Trophoblast cell (in vitro differentiated cells and primary cell): ENCODE measurements around the gene RAMP3.

Experiments used
- DNase-seq, 2 donors: peaks; one replicate each; pipeline ENCODE4 v3.0.0-alpha.2; 2016
- H2AFZ ChIP-seq: 2 replicates; pipeline ENCODE4 v1.6.1; 2013; ENCODE audit warnings: low read length, moderate library complexity, mild to moderate bottlenecking; ENCODE audit not compliant: insufficient read depth, poor library complexity
- H2AK5ac ChIP-seq: 2 replicates; pipeline ENCODE4 v1.6.1; 2013; ENCODE audit warnings: mild to moderate bottlenecking, low read length
- H2BK120ac ChIP-seq: 2 replicates; pipeline ENCODE4 v1.6.1; 2013; ENCODE audit warnings: low read length, mild to moderate bottlenecking, moderate library complexity; ENCODE audit not compliant: insufficient read depth, poor library complexity
- H2BK12ac ChIP-seq: 2 replicates; pipeline ENCODE4 v1.6.1; 2013; ENCODE audit warnings: mild to moderate bottlenecking, low read length, moderate library complexity
- H2BK5ac ChIP-seq: 2 replicates; pipeline ENCODE4 v1.6.1; 2013; ENCODE audit warnings: low read length, low read depth, moderate library complexity, mild to moderate bottlenecking; ENCODE audit not compliant: poor library complexity
- H3K14ac ChIP-seq: 2 replicates; pipeline ENCODE4 v1.6.1; 2013; ENCODE audit warnings: mild to moderate bottlenecking, low read length
- H3K18ac ChIP-seq: 2 replicates; pipeline ENCODE4 v1.6.1; 2013; ENCODE audit warnings: mild to moderate bottlenecking, low read length
- H3K23ac ChIP-seq: 2 replicates; pipeline ENCODE4 v1.6.1; 2013; ENCODE audit warnings: low read length
- H3K27ac ChIP-seq: 2 replicates; pipeline ENCODE4 v1.5.1; 2013; ENCODE audit warnings: low read depth, mild to moderate bottlenecking, inconsistent platforms, low read length, moderate library complexity
- H3K27me3 ChIP-seq: 2 replicates; pipeline ENCODE4 v1.6.1; 2013; ENCODE audit warnings: inconsistent platforms, mild to moderate bottlenecking, low read length, moderate library complexity; ENCODE audit not compliant: insufficient read depth
- H3K36me3 ChIP-seq, 2 experiments: 1 replicate in 1 of 2; 2 replicates in 1 of 2; pipeline ENCODE4 v1.6.1; 2013; ENCODE audit warnings: low read length in 2 of 2, mild to moderate bottlenecking in 2 of 2, moderate library complexity in 1 of 2; ENCODE audit not compliant: insufficient read depth in 2 of 2, control insufficient read depth in 1 of 2
- H3K4ac ChIP-seq: 2 replicates; pipeline ENCODE4 v1.6.1; 2013; ENCODE audit warnings: low read depth, mild to moderate bottlenecking, low read length, moderate library complexity
- H3K4me1 ChIP-seq, 2 experiments: 1 replicate in 1 of 2; 2 replicates in 1 of 2; pipeline ENCODE4 v1.6.1; 2013; ENCODE audit warnings: low read length in 2 of 2, mild to moderate bottlenecking in 2 of 2, moderate library complexity in 1 of 2; ENCODE audit not compliant: insufficient read depth in 2 of 2, control insufficient read depth in 1 of 2
- H3K4me2 ChIP-seq: 2 replicates; pipeline ENCODE4 v1.6.1; 2013; ENCODE audit warnings: inconsistent platforms, mild to moderate bottlenecking, low read length, moderate library complexity
- H3K4me3 ChIP-seq: 2 replicates; pipeline ENCODE4 v1.5.1; 2013; ENCODE audit warnings: mild to moderate bottlenecking, low read depth, low read length, inconsistent platforms
- H3K79me1 ChIP-seq: one replicate; pipeline ENCODE4 v1.6.1; 2013; ENCODE audit warnings: low read length
- H3K79me2 ChIP-seq: 2 replicates; pipeline ENCODE4 v1.6.1; 2013; ENCODE audit warnings: low read length, mild to moderate bottlenecking; ENCODE audit not compliant: control insufficient read depth, insufficient read depth, poor library complexity
- H3K9ac ChIP-seq: 2 replicates; pipeline ENCODE4 v1.6.1; 2013; ENCODE audit warnings: mild to moderate bottlenecking, low read length
- H3K9me3 ChIP-seq: 2 replicates; pipeline ENCODE4 v1.6.1; 2013; ENCODE audit warnings: low read depth, mild to moderate bottlenecking, control low read depth, inconsistent platforms, low read length; ENCODE audit not compliant: insufficient read depth
- H4K12ac ChIP-seq: 2 replicates; pipeline ENCODE4 v1.6.1; 2013; ENCODE audit warnings: low read depth, mild to moderate bottlenecking, low read length, moderate library complexity
- H4K8ac ChIP-seq: 2 replicates; pipeline ENCODE4 v1.6.1; 2013; ENCODE audit warnings: low read depth, mild to moderate bottlenecking, low read length, moderate library complexity
- H4K91ac ChIP-seq: one replicate; pipeline ENCODE4 v1.6.1; 2013; ENCODE audit warnings: low read depth, mild to moderate bottlenecking, low read length, moderate library complexity
- WGBS: extraction: QIAGEN DNeasy Blood & Tissue Kit; methylation state at CpG from one replicate; pipeline ENCODE4 v1.1.7; 2013; ENCODE audit warnings: missing lambda C conversion rate; ENCODE audit not compliant: insufficient read length, insufficient coverage; ENCODE audit errors: extremely low coverage; 5-methylcytosine and 5-hydroxymethylcytosine counted together

The RAMP3 gene

GRCh38 chr7:45161842-45162241, 4.3 kb downstream of the RAMP3 start:
- no peak overlapping the region for H4K8ac ChIP-seq
- H2AFZ ChIP-seq, result no peak overlapping the region
- H2BK120ac ChIP-seq, result no peak overlapping the region
- H3K79me2 ChIP-seq, result no peaks in the 10 kb centered on the region
- DNase-seq, result no peak
- no peak overlapping the region for H3K27ac ChIP-seq
- H3K27me3 ChIP-seq, result peaks cover 20% of the 10 kb centered on the region
- H3K4me1 ChIP-seq, result peaks cover 0 to 2% of the 10 kb centered on the region in 2 experiments
- H3K4me2 ChIP-seq, result no peak overlapping the region
- no peak overlapping the region for H3K4me3 ChIP-seq
- no peak overlapping the region for H3K4ac ChIP-seq
- no peak overlapping the region for H4K91ac ChIP-seq
- no peak overlapping the region for H3K14ac ChIP-seq
- H2AK5ac ChIP-seq, result no peak overlapping the region
- H4K12ac ChIP-seq, result no peak overlapping the region
- no peak overlapping the region for H3K18ac ChIP-seq
- H3K9me3 ChIP-seq, result peaks cover 14% of the 10 kb centered on the region
- no peak overlapping the region for H3K23ac ChIP-seq
- no peak overlapping the region for H2BK12ac ChIP-seq
- no peak overlapping the region for H2BK5ac ChIP-seq
- WGBS, result no CpG with 5 or more reads among the region's 9 CpGs
- no peaks in the 10 kb centered on the region for H3K36me3 ChIP-seq
- no peak overlapping the region for H3K9ac ChIP-seq
- no peaks in the 10 kb centered on the region for H3K79me1 ChIP-seq

GRCh38 chr7:45162311-45162845, 4.8 kb downstream of the RAMP3 start:
- Histone ChIP-seq H3K4me3 (no peak overlapping the region), H3K9ac (no peak overlapping the region), H3K27me3 (peaks cover 16% of the 10 kb centered on the region), H2AK5ac (no peak overlapping the region), H3K14ac (no peak overlapping the region), H3K27ac (no peak overlapping the region), H2AFZ (no peak overlapping the region), H3K9me3 (peaks cover 9% of the 10 kb centered on the region), H3K79me2 (no peaks in the 10 kb centered on the region), H3K18ac (no peak overlapping the region), H3K4me1 (no peaks in the 10 kb centered on the region), H2BK5ac (no peak overlapping the region), H3K36me3 (no peaks in the 10 kb centered on the region), H3K23ac (no peak overlapping the region), H4K12ac (no peak overlapping the region), H2BK120ac (no peak overlapping the region), H3K4me2 (no peak overlapping the region), H3K79me1 (no peaks in the 10 kb centered on the region), H2BK12ac (no peak overlapping the region), H3K4ac (no peak overlapping the region), H4K8ac (no peak overlapping the region), H4K91ac (no peak overlapping the region)
- DNase-seq, result no peak
- WGBS, result no CpG with 5 or more reads among the region's 3 CpGs

- no peaks in the 10 kb centered on the region for H3K36me3 ChIP-seq
- H3K9me3 ChIP-seq, result peaks cover 7% of the 10 kb centered on the region
- H2AFZ ChIP-seq, result no peak overlapping the region
- no peak overlapping the region for H2BK5ac ChIP-seq
- H2BK12ac ChIP-seq, result no peak overlapping the region
- no peak overlapping the region for H3K4me3 ChIP-seq
- DNase-seq, result no peak
- H3K14ac ChIP-seq, result no peak overlapping the region
- H3K4me2 ChIP-seq, result no peak overlapping the region
- no peaks in the 10 kb centered on the region for H3K4me1 ChIP-seq
- no peak overlapping the region for H3K27ac ChIP-seq
- H2AK5ac ChIP-seq, result no peak overlapping the region
- H3K23ac ChIP-seq, result no peak overlapping the region
- H2BK120ac ChIP-seq, result no peak overlapping the region
- H4K91ac ChIP-seq, result no peak overlapping the region
- no peak overlapping the region for H4K12ac ChIP-seq
- no peaks in the 10 kb centered on the region for H3K79me1 ChIP-seq
- H3K18ac ChIP-seq, result no peak overlapping the region
- WGBS, result no CpG with 5 or more reads among the region's 2 CpGs
- peaks cover 10% of the 10 kb centered on the region for H3K27me3 ChIP-seq
- H4K8ac ChIP-seq, result no peak overlapping the region
- no peak overlapping the region for H3K9ac ChIP-seq
- H3K4ac ChIP-seq, result no peak overlapping the region
- no peaks in the 10 kb centered on the region for H3K79me2 ChIP-seq
These were observed 5.5 kb downstream of the RAMP3 start for GRCh38 chr7:45162943-45163691.

DNA sequence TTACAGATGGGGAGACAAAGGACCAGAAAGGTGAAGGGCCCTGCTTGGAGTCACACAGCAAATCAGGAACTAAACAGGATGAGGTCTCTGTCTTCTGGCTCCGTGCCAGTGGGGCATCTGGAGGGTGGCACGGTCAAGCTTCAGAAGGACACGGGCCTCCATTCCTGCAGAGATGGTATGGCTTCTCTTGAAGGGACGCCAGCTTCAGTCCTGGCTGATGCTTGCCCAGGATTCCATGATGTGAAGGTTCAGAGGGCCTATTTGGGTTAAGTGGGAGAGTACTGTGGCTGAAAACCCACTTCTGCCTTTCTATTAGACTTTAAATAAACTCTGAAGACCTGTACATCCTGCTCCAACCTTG, 6.1 kb downstream of the RAMP3 start:
- Histone ChIP-seq H3K27ac (no peak overlapping the region), H3K14ac (no peak overlapping the region), H3K27me3 (peaks cover 5% of the 10 kb centered on the region), H3K4me3 (no peak overlapping the region), H2BK12ac (no peak overlapping the region), H3K79me1 (no peaks in the 10 kb centered on the region), H2BK120ac (no peak overlapping the region), H3K18ac (no peak overlapping the region), H3K36me3 (no peaks in the 10 kb centered on the region), H2AFZ (no peak overlapping the region), H3K4ac (no peak overlapping the region), H4K91ac (no peak overlapping the region), H2BK5ac (no peak overlapping the region), H3K9me3 (peaks cover 4% of the 10 kb centered on the region), H3K9ac (no peak overlapping the region), H3K4me1 (no peaks in the 10 kb centered on the region), H3K23ac (no peak overlapping the region), H3K79me2 (no peaks in the 10 kb centered on the region), H2AK5ac (no peak overlapping the region), H3K4me2 (no peak overlapping the region), H4K12ac (no peak overlapping the region), H4K8ac (no peak overlapping the region)
- no peak for DNase-seq
- no CpG with 5 or more reads among the region's 4 CpGs for WGBS
